HG02884 (cell line): Measurements from ENCODE around the gene IL27RA.
"Not testable (repeated sequence)": the region's sequence is repeated elsewhere in the genome, so short reads cannot be mapped to it uniquely, and the experiment has no call there.

Source experiments
- ATAC-seq: cut with Tn5 transposase; IDR thresholded peaks from one replicate; pipeline ENCODE4 v1.9.1; 2021; ENCODE audit warnings: mild to moderate bottlenecking, moderate library complexity; ENCODE audit not compliant: unreplicated experiment

The IL27RA gene

GRCh38 chr19:14027856-14028450 is 3.6 kb upstream of the IL27RA start, which contains the start of gene RLN3:
TSS of gene RLN3 (plus strand) at chr19:14028148. CDS start at chr19:14028205, 57 bp downstream.
- no peak for ATAC-seq

GRCh38 chr19:14028901-14029300 is 2.7 kb upstream of the IL27RA start:
- ATAC-seq = no peak

GRCh38 chr19:14030997-14031718 is 404 bp upstream of the IL27RA start:
- no peak for ATAC-seq

- ATAC-seq = no peak
Observed at GRCh38 chr19:14033946-14034345, 2.4 kb downstream of the IL27RA start.

- ATAC-seq = not testable (repeated sequence)
Observed at GRCh38 chr19:14035159-14035558, 3.6 kb downstream of the IL27RA start.

GRCh38 chr19:14035706-14036105 is 4.1 kb downstream of the IL27RA start:
- no peak for ATAC-seq

- ATAC-seq = no peak
Observed at GRCh38 chr19:14039181-14039580, 7.6 kb downstream of the IL27RA start.

GRCh38 chr19:14042659-14043608 is 11.4 kb downstream of the IL27RA start:
- not testable (repeated sequence) for ATAC-seq

- ATAC-seq = not testable (repeated sequence)
Observed at GRCh38 chr19:14047866-14048265, 16.3 kb downstream of the IL27RA start.

GRCh38 chr19:14048443-14049153 is 17.0 kb downstream of the IL27RA start:
- no peak for ATAC-seq

- ATAC-seq = no peak
Observed at GRCh38 chr19:14050512-14050911, 18.9 kb downstream of the IL27RA start.

- not testable (repeated sequence) for ATAC-seq
Observed at GRCh38 chr19:14050961-14051360, 19.4 kb downstream of the IL27RA start.

GRCh38 chr19:14051980-14052379 is 20.4 kb downstream of the IL27RA start:
- ATAC-seq = no peak

- no peak for ATAC-seq
Observed at GRCh38 chr19:14052470-14052869, 20.9 kb downstream of the IL27RA start.

- no peak for ATAC-seq
Observed at GRCh38 chr19:14053032-14053431, 21.5 kb downstream of the IL27RA start.

GRCh38 chr19:14053500-14053899 is 21.9 kb downstream of the IL27RA start:
- ATAC-seq = no peak

GRCh38 chr19:14054099-14054498 is 22.5 kb downstream of the IL27RA start:
- ATAC-seq = no peak

- ATAC-seq = no peak
Observed at GRCh38 chr19:14054721-14055120, 23.2 kb downstream of the IL27RA start.

- no peak for ATAC-seq
Observed at GRCh38 chr19:14055396-14055795, 23.8 kb downstream of the IL27RA start.

- no peak for ATAC-seq
Observed at GRCh38 chr19:14056069-14056666, 24.6 kb downstream of the IL27RA start.
